Stimulated activated CD4-positive, alpha-beta T cell treated with anti-CD3 and anti-CD28 coated beads, TNF-alpha, amount 100 ng/mL, for 1 hour (primary cell): ENCODE results near the gene KRTAP27-1.

ENCODE experiments used
- DNase-seq, 3 donors: peaks; one replicate each; pipeline ENCODE4 v3.0.0-alpha.2; 2020; ENCODE audit warnings: low read depth in 3 of 3, low spot score in 1 of 3

KRTAP27-1 gene

DNA sequence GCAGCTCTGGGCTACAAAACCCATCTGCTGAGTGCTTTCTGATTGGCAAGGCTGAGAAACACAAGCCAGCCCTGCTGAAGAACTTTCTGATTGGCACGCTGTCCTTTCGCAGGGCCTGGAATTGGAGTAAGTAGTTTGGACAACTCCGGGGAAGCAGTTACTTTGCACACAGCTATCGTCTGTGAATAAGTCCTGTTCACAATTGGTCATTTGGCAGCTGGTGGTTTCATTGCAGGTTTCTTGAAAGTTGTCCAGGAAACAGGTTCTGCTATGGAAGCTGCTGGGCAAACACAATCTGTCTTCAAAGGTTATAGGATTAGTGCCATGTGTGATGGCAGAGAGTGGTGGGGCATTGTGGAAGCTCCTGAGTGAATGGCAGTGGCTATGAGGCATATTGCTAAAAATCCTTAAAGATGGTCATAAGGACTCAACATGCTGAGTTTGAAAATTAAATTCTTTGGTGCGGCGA is at the start of gene KRTAP27-1:
KRTAP27-1 (minus strand) TSS at position 419 of the 469 bp plus-strand sequence; CDS start at position 393, 26 bp downstream.
- DNase-seq = no peak

DNA sequence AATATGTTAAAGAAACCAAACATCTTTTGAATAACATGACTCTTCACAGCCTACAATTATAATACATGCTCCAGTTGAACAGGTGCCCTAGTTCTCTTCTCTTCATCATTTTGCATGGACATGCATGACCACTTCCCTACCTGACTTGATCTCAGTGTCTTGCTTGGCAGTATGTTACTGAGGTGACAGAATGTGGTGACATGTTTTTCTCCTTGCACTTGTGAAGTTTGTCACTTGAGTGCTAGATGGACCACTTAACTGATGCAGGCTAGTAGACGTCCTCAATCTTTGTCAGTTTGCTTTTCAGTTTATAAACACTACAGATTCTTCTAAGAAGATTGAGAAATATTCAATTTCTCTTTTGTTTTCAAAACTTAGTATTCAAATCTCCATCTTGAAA is 44.7 kb upstream of the KRTAP27-1 start:
- DNase-seq = no peak

GRCh38 chr21:30372139-30372770 is 34.8 kb upstream of the KRTAP27-1 start, which contains the start of gene KRTAP13-2:
KRTAP13-2 (minus strand) TSS chr21:30372271; CDS start chr21:30372213, 58 bp downstream.
- DNase-seq = no peak

GRCh38 chr21:30355906-30356305 is 18.4 kb upstream of the KRTAP27-1 start:
- DNase-seq = no peak

DNA sequence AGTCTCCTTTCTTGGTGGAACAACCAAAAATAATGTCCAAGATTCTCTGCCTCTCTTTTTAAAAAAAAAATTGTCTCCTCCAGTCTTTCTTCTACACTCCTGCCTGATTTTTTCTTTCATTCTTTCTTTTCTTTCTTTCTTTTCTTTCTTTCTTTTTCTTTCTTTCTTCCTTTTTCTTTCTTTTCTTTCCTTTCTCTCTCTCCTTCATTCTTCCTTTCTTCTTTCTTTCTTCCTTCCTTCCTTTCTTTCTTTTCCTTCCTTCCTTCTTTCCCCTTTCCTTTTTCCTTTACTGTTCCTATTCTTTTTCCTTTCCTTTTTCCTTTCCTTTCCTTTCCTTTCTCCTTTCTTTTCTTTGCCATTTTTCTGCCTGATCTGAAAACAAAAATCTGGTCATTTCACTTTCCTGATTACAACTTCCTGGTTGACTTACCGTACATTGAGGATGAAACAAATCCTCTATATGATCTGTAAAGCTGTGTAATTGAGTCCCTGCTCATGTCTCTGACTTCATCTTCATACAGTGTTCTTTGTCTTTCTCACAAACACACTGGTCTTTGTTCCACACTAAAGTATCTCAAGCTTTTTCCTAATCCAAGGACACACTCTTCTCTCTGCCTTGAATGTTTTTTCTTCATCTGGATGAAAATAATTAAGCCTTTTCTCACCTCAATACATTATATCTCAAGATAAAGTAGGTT is 17.0 kb upstream of the KRTAP27-1 start:
- DNase-seq = no peak

DNA sequence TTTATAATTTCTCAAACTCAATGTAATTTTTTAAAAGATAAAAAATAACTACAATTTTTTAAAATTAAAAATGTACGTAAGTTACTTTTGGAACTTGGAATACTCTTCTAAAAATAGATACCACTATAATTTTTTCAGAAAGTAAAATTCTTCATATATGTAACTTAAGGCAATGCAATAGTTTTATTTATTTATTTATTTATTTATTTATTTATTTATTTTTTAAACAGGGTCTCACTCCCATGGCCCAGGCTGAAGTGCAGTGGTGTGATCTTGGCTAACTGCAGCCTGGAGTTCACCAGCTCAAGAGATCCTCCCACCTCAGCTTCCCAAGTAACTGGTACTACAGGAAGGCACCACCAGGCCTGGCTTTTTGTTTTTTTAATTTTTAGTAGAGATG is 14.0 kb upstream of the KRTAP27-1 start:
- DNase-seq = no peak

- no peak for DNase-seq
Observed at GRCh38 chr21:30349572-30349971, 12.1 kb upstream of the KRTAP27-1 start.

DNA sequence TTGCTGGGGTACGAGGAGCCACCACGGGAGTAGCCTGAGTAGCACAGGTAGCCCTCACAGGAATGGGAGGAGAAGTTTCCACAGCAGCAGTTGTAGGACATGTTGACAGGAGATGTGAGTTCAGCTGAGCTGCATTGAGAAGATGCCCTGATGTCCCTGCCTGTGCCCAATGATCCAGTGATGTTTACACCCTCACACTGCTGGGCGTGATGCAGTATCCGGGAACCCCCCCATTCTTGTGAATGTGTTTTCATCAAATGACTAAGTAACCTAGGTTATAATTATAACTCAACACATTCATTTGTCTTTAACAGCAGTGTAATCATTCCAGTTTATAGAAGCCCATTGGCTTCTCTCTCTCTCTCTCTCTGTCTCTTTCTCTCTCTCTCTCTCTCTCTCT is 11.0 kb upstream of the KRTAP27-1 start, which contains the start of gene KRTAP23-1:
KRTAP23-1 (minus strand) TSS at position 101 of the 400 bp plus-strand sequence; CDS start at position 101, 0 bp downstream.
- DNase-seq = no peak

DNA sequence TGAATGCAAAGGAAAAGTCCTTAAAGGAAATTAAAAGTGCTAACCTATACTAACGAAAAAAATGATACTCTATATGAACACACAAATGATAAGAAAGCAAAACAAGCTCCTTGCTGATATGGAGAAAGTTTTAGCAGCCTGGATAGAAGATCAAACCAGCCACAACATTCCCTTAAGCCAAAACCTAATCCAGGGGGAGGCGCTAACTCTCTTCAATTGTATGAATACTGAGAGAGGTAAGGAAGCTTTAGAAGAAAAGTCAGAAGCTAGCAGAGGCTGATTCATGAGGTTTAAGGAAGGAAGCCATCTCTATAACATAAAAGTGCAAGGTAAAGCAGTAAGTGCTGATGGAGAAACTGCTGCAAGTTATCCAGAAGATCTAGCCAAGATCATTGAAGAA is 7.5 kb upstream of the KRTAP27-1 start:
- no peak for DNase-seq

DNA sequence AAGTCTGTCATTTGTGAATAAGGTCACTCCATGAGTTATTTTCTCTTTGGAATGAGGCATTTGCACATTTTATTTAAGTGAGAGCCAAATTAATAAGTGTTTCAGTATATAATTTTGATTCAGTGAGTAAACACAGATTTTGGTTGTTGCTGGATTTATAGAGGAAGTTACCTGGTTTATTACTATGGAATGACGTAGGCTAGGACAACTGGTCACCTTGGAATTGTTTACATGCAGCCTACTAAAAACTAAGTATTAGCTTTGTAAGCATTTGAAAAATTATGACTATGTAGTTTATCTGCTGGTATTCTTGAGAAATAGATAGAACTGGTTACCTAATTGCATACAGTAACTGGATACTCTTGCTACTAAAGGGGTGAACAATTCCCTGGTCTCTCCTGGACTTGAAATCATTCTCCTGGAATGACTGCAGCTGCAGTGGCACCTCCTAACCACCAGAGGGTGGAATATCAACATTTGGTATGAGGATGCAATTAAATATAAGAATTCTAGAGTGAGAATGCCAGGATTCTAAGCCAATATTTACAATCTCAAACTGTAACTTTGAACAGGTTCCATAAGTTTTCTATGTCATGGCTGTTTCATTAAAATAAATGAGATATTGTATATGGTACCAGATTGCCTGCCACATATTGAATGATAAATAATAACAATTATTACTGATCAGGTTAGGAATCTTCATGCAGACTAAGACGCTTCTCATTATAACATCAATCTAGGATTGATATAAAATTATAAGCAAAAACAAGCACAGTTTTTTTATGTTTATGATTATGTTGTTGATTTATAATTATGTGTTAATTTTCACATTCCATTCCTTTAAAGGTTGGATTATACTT is 3.5 kb upstream of the KRTAP27-1 start:
- DNase-seq = peak in 1 of 3 donors; percentile 6

- DNase-seq = no peak
Observed at GRCh38 chr21:30338717-30339116, 1.2 kb upstream of the KRTAP27-1 start.

- no peak for DNase-seq
Observed at GRCh38 chr21:30337772-30338171, 278 bp upstream of the KRTAP27-1 start.

DNA sequence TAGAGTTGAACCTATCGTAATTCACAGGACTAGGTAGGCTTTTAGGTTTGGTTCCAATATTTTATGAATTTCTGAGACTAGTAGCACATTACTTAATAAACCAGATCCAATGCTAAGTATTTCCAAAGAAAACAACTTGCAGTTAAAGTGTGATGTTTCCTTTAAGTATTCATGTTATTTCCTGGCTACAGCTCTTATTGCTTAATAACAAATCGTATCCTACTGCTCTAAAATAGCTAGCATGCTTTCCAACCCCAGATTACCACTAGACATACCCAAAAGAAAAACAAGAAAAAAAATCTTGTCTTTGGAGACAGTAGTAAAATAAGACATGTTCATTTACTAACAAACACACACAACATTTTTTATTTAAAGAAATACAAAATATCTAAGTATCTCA is 898 bp downstream of the KRTAP27-1 start:
- no peak for DNase-seq

DNA sequence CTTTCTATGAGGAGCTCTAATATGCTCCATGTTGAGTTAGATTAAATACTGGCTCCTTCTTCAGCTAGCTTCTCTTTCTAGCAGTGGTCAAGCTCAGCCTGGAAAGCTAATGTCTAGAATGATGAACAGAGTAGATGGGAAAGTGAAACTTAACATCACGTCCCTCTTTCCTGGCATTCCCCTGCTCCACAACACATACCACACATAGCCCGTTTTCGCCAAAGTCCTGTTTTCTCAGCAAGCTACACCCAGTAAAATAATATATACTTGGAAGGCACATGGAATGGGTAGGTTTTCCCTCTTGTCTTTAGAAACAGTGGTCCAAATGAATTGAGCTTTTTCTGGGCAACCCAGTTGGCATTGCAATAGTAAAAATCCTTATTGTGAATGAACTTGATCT is 3.8 kb downstream of the KRTAP27-1 start:
- DNase-seq = no peak

- no peak for DNase-seq
Observed at GRCh38 chr21:30332681-30333080, 4.8 kb downstream of the KRTAP27-1 start.

DNA sequence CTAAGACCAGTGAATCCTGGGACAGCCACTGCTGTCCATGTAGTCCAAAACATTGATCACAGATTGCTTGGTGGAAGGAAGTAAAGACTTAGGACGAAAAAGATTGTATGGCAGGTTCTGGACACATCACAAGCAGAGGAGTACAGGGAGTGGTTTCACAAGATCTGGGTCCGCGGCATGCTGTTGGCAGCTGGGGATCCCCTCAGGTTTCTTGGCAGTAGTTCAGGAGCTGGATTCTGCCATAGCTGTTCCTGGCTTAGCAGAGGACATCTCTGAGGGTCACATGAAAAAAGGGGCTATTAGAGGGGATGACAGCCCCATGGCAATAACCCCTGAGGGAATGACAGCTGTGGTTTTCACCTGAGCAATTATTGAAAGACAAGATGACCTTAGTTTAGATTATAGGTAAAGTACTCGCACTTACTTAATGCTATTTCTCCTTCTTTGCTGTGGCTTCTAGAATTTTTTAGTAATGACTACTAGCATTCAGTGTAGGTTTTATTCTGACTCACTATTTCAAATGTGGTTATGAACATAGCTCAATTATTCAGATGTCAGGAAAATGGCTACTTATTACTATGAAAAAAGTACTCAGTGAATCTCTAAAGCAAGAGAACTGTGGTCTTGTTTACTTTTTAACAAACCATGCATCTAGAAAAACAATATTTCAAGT is 8.2 kb downstream of the KRTAP27-1 start:
- no peak for DNase-seq

- no peak for DNase-seq
Observed at GRCh38 chr21:30326390-30326789, 11.1 kb downstream of the KRTAP27-1 start.

DNA sequence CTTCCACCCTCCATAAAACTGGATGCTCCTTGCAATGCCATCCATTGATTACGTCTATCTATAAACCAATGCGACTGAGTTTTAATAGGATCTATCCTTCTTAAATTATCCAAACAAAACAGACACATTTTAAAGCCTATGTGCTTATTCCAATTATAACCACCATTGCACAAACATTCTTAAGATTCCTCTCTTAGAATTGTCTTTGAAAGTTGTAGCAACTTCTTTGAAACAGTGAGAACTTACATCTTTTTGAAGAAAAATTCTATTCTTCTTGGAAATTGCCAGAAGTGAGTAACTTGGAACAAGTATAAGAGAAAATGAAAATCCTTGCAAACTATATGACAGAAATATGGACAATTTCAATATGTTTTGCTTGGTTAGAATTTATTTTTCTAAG is 17.3 kb downstream of the KRTAP27-1 start, which contains the start of gene KRTAP26-1:
KRTAP26-1 (minus strand) TSS at position 101 of the 400 bp plus-strand sequence. CDS start 280 bp downstream, outside the sequence.
- DNase-seq = no peak

- no peak for DNase-seq
Observed at GRCh38 chr21:30315701-30316100, 21.8 kb downstream of the KRTAP27-1 start.

DNA sequence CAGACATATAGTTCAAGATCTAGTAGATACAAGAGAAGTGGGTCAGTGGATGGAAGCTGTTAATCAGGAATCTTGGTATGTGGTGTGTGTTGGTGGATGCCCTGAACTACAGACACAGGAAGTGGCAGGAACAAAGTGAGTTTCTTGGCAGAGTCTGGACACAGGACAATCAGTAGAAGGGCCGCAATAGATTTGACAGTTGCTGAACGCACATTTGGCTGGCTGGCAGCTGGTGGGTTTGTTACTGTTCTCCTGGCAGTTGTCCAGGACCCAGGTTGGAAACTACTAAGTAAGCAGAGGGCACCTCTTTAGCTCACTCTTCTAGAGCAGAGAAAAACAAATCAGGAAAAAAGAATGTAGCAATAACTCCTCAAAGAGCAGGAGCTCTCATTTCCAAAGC is 30.6 kb downstream of the KRTAP27-1 start:
- no peak for DNase-seq

DNA sequence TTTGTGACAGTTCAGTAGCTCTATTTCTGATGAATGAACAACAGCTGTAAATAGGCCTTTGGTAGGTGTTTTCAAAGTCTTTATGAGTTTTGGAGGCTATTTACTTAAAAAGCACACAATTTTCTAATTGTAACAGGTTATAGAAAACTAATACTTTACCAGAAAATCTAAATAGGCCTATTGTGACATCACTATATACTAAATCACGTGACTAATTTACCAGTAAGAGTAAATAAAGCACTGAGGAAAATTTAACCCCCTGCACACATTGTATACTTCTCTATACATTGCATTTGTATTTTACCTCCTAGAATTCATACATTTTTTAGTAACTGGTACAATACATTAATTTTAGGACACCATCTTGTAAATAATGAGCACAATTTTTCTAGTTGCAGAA is 32.4 kb downstream of the KRTAP27-1 start:
- DNase-seq = no peak
